ENCODE data around the gene TGFB1. TPM values are rescaled to one million over a fixed set of nuclear protein-coding genes. Genes with fewer than 3 reads are reported as not detected.
A peak's percentile ranks its signal among the peaks of the same experiment; 100 is the strongest.

Gene TGFB1
- total and polyA plus RNA-seq, 4 donors = 0.83 to 10.6 (median 6.9) TPM

GRCh38 chr19:41298348-41298964 lies 55.3 kb downstream of the TGFB1 start:
- Histone ChIP-seq H3K9me3 (ENCODE audit: control insufficient read depth in 4 of 4, low read length in 3 of 4) (no peaks in the 10 kb centered on the region), H3K36me3 (ENCODE audit: control insufficient read depth in 4 of 4, insufficient read depth in 3 of 4, low read depth in 1 of 4, low read length in 3 of 4) (peaks cover 22 to 92% (median 73%) of the 10 kb centered on the region in 4 donors), H3K27ac (ENCODE audit: low read depth in 1 of 2, low read length in 2 of 2) (peak overlapping the region in 1 of 2 donors; percentile 68), H3K4me3 (ENCODE audit: low read depth in 1 of 3, low read length in 3 of 3) (no peak overlapping the region), H3K4me1 (ENCODE audit: control insufficient read depth in 4 of 4, insufficient read depth in 4 of 4, low read length in 3 of 4) (peaks cover 0 to 5% (median 1%) of the 10 kb centered on the region in 4 donors), H3K27me3 (ENCODE audit: control insufficient read depth in 4 of 4, insufficient read depth in 4 of 4, low read length in 3 of 4) (no peaks in the 10 kb centered on the region), H3K9ac (ENCODE audit: low read depth in 1 of 2, low read length in 2 of 2) (peak overlapping the region in 1 of 2 donors; percentile 3)
- WGBS = 60% methylated on average over 4 of the region's 4 CpGs
- DNase-seq (ENCODE audit: low spot score) = peak; percentile 63
- TF ChIP-seq TAF1 (conservative IDR thresholded peaks at IDR 0.05) (no peak), RXRA (IDR thresholded peaks at IDR 0.05) (peak in 1 of 2 donors; percentile 13), NR2F2 (IDR thresholded peaks at IDR 0.05) (peak; percentile 26), ZBTB33 (IDR thresholded peaks at IDR 0.05) (no peak), HNF4A (conservative IDR thresholded peaks at IDR 0.05) (no peak), HNF4G (IDR thresholded peaks at IDR 0.05) (no peak), CTCF (IDR thresholded peaks at IDR 0.05; ENCODE audit: low read depth, low read length, missing input control) (no peak)

GRCh38 chr19:41297628-41298347 lies 55.9 kb downstream of the TGFB1 start:
- Histone ChIP-seq H3K27me3 (ENCODE audit: control insufficient read depth in 4 of 4, insufficient read depth in 4 of 4, low read length in 3 of 4) (no peaks in the 10 kb centered on the region), H3K27ac (ENCODE audit: low read depth in 1 of 2, low read length in 2 of 2) (peak overlapping the region in 1 of 2 donors; percentile 68), H3K9ac (ENCODE audit: low read depth in 1 of 2, low read length in 2 of 2) (no peak overlapping the region), H3K4me3 (ENCODE audit: low read depth in 1 of 3, low read length in 3 of 3) (no peak overlapping the region), H3K4me1 (ENCODE audit: control insufficient read depth in 4 of 4, insufficient read depth in 4 of 4, low read length in 3 of 4) (peaks cover 0 to 5% (median 1%) of the 10 kb centered on the region in 4 donors), H3K36me3 (ENCODE audit: control insufficient read depth in 4 of 4, insufficient read depth in 3 of 4, low read depth in 1 of 4, low read length in 3 of 4) (peaks cover 21 to 94% (median 76%) of the 10 kb centered on the region in 4 donors), H3K9me3 (ENCODE audit: control insufficient read depth in 4 of 4, low read length in 3 of 4) (no peaks in the 10 kb centered on the region)
- TF ChIP-seq ATF3 (IDR thresholded peaks at IDR 0.05) = no peak
- no peak for TF ChIP-seq HNF4G (IDR thresholded peaks at IDR 0.05)
- no peak for DNase-seq (ENCODE audit: low spot score)
- WGBS = 78% methylated on average over 7 of the region's 7 CpGs

GRCh38 chr19:41296433-41296871 lies 57.3 kb downstream of the TGFB1 start:
- Histone ChIP-seq H3K27ac (ENCODE audit: low read depth in 1 of 2, low read length in 2 of 2) (peak overlapping the region in 1 of 2 donors; percentile 68), H3K4me3 (ENCODE audit: low read depth in 1 of 3, low read length in 3 of 3) (no peak overlapping the region), H3K9me3 (ENCODE audit: control insufficient read depth in 4 of 4, low read length in 3 of 4) (no peaks in the 10 kb centered on the region), H3K4me1 (ENCODE audit: control insufficient read depth in 4 of 4, insufficient read depth in 4 of 4, low read length in 3 of 4) (peaks cover 0 to 5% (median 1%) of the 10 kb centered on the region in 4 donors), H3K27me3 (ENCODE audit: control insufficient read depth in 4 of 4, insufficient read depth in 4 of 4, low read length in 3 of 4) (no peaks in the 10 kb centered on the region), H3K9ac (ENCODE audit: low read depth in 1 of 2, low read length in 2 of 2) (no peak overlapping the region), H3K36me3 (ENCODE audit: control insufficient read depth in 4 of 4, insufficient read depth in 3 of 4, low read depth in 1 of 4, low read length in 3 of 4) (peaks cover 23 to 95% (median 81%) of the 10 kb centered on the region in 4 donors)
- TF ChIP-seq FOXA1 (IDR thresholded peaks at IDR 0.05) (no peak), HNF4G (IDR thresholded peaks at IDR 0.05) (no peak), GABPA (IDR thresholded peaks at IDR 0.05 in 1 of 2, conservative IDR thresholded peaks at IDR 0.05 in 1 of 2) (no peak), RAD21 (IDR thresholded peaks at IDR 0.05) (no peak), ATF3 (IDR thresholded peaks at IDR 0.05) (no peak), HNF4A (conservative IDR thresholded peaks at IDR 0.05) (no peak), REST (IDR thresholded peaks at IDR 0.05) (no peak), FOXA2 (IDR thresholded peaks at IDR 0.05) (no peak), JUND (IDR thresholded peaks at IDR 0.05) (no peak), MAX (IDR thresholded peaks at IDR 0.05) (no peak)
- 86% methylated on average over 2 of the region's 2 CpGs for WGBS
- DNase-seq (ENCODE audit: low spot score) = no peak
